ACC112 (cell line): ENCODE results near the gene KCNH1.

Experiments
- H2AFZ ChIP-seq: fragments of 200-600 bp; sonication (generic); one replicate; pipeline ENCODE4 v1.6.0; 2017; ENCODE audit warnings: antibody characterized with exemption, low read length; ENCODE audit not compliant: unreplicated experiment
- H3K27ac ChIP-seq: fragments of 200-600 bp; sonication (generic); 2 replicates; pipeline ENCODE4 v1.5.1; 2014; ENCODE audit warnings: low read depth, mild to moderate bottlenecking, antibody characterized with exemption, low read length, moderate library complexity
- H3K27me3 ChIP-seq: fragments of 200-600 bp; sonication (generic); 2 replicates; pipeline ENCODE4 v1.6.1; 2014; ENCODE audit warnings: mild to moderate bottlenecking, antibody characterized with exemption, low read length, moderate library complexity, mixed read lengths; ENCODE audit not compliant: insufficient read depth
- H3K36me3 ChIP-seq: fragments of 200-600 bp; sonication (generic); 2 replicates; pipeline ENCODE4 v1.6.1; 2016; ENCODE audit warnings: mild to moderate bottlenecking, antibody characterized with exemption, low read length, moderate library complexity, mixed read lengths; ENCODE audit not compliant: insufficient read depth
- H3K4me1 ChIP-seq: fragments of 200-600 bp; sonication (generic); one replicate; pipeline ENCODE4 v1.6.1; 2016; ENCODE audit warnings: low read length, mixed read lengths; ENCODE audit not compliant: insufficient read depth, unreplicated experiment, control insufficient read depth
- H3K4me3 ChIP-seq: fragments of 200-600 bp; sonication (generic); 2 replicates; pipeline ENCODE4 v1.5.1; 2014; ENCODE audit warnings: mild to moderate bottlenecking, low read depth, low read length
- H3K79me2 ChIP-seq: fragments of 200-600 bp; sonication (generic); one replicate; pipeline ENCODE4 v1.6.0; 2016; ENCODE audit warnings: low read length; ENCODE audit not compliant: control insufficient read depth, unreplicated experiment, insufficient read depth

Gene KCNH1

DNA sequence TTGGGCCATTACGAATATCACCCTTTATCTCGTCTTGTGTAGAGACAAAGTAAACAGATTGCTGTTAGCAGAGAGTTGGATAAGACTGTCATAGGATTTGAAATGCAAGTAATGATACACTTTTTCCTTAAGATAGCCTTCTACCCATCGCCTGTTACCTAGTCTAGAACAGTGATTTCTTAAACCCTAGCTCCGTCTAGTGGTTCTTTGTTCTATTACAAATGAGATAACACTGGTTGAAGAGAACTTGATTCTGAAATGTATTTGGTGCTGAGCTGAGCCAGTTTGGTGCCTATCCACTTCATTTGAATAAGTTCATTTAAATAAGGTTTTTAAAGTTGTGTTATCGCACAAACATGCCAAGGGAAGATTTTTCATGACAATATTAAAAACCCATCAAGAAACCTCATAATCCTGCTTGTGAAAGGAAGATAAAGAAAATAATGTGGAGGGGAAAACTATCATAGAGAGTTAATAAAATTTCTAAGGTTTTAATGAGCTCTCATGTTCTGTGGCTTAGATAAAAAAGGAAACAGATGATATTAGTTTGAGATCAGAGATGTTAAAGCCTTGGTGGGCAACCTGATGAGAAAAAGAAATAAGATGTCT lies 1.5 kb upstream of the KCNH1 start:
- Histone ChIP-seq H3K36me3 (no peaks in the 10 kb centered on the region), H3K4me1 (no peaks in the 10 kb centered on the region), H2AFZ (no peak overlapping the region), H3K27me3 (peaks cover 66% of the 10 kb centered on the region), H3K79me2 (no peaks in the 10 kb centered on the region), H3K27ac (no peak overlapping the region), H3K4me3 (no peak overlapping the region)

DNA sequence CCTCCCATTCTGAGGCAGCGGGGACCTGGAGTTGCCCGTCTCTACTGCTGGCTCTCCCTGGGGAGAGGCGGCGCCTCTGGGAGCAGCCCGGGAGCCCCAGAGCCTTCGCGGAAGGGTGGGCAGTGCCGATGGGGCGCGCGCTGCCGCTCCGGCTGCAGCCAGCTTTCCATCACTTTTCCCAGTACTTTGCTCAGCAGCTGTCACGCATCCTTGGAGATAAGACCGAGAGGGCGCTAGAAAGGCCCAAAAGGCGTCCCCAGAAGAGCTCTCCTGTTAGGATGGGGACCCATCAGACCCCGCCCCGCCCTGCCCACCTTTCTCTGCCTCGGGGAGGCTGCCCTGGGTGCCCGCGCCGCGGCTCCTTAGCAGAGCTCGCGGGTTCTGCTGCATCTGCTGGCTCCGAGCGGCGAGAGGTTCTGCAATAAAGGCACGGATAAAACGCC lies 534 bp downstream of the KCNH1 start:
- Histone ChIP-seq H3K79me2 (no peaks in the 10 kb centered on the region), H3K27ac (no peak overlapping the region), H2AFZ (peak overlapping the region; percentile 47), H3K27me3 (peaks cover 72% of the 10 kb centered on the region), H3K4me1 (no peaks in the 10 kb centered on the region), H3K4me3 (peak overlapping the region; percentile 71), H3K36me3 (no peaks in the 10 kb centered on the region)

DNA sequence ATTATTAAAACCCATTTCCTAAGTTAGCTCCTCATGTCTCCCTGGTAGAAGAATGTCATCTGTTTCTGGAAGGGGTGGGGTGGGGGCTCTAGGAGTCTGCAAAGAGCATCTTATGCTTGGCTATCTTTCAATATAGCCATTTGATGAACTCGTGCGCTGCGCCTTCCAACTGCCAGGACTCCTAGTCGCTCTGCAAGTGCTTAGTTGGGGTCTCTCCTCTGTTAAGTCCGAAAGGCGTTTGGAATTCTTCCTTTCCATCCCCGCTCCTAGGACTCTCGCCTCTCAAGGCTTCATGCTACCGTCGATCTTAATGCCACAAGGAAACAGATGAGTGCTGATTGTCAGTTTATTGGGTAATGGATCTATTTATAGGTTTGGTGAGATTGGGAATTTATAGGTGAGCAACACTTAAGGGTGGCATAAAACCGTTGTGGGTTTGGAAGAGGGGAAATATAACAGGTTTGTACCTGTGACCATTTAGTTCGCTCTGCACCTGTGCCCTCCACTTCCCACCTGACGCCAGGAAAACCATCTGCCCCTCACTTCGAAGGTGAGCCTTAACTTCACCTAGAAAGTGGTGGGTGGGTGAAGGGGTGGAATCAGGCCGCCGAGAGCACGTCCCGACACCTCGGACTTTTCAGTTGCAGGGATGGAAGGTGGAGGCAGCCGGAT lies 1.1 kb downstream of the KCNH1 start:
- Histone ChIP-seq H2AFZ (peak overlapping the region; percentile 47), H3K4me3 (peak overlapping the region; percentile 71), H3K4me1 (no peaks in the 10 kb centered on the region), H3K27me3 (peaks cover 70% of the 10 kb centered on the region), H3K36me3 (no peaks in the 10 kb centered on the region), H3K79me2 (no peaks in the 10 kb centered on the region), H3K27ac (no peak overlapping the region)

DNA sequence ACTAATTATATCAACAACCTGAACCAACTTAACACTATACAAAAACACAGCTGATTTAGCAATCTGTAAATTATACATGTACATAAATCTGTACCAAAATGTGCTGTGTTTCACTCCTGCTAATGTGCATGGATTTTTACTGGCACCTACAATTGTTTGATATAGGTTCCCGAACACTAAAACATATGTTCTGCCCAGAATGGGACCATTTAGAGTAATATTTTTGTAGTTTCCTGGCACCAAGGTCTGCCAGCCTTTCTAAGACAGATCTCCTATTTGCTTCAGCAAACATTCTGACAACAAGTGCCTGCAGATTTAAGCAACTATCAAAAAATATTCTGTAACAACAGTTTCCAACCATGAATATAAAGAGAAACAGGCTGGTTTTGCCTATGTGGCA lies 4.2 kb downstream of the KCNH1 start:
- no peaks in the 10 kb centered on the region for H3K79me2 ChIP-seq
- no peak overlapping the region for H3K27ac ChIP-seq
- H3K36me3 ChIP-seq = no peaks in the 10 kb centered on the region
- H3K27me3 ChIP-seq = peaks cover 63% of the 10 kb centered on the region
- H2AFZ ChIP-seq = no peak overlapping the region
- H3K4me3 ChIP-seq = no peak overlapping the region
- no peaks in the 10 kb centered on the region for H3K4me1 ChIP-seq

DNA sequence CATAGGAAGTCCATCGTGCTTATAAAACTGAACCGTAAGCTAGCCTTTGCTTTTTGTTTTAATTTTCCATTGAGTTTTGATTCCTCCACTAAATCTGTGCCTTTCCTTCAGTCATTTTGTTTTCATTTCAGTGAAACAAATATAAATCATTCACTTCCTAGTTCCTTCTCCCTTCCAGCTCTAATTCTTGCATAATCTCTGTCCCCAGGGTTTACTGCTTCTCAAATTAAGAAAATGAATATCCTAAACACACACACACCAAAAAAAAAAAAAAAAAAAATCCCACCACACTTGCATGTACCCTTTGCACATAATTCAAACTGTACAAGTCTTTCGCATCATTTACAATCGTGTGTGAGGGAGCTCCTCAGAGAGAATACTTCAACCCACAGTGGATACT lies 6.8 kb downstream of the KCNH1 start:
- Histone ChIP-seq H3K27ac (no peak overlapping the region), H3K27me3 (peaks cover 64% of the 10 kb centered on the region), H3K4me1 (no peaks in the 10 kb centered on the region), H3K4me3 (no peak overlapping the region), H2AFZ (no peak overlapping the region), H3K36me3 (no peaks in the 10 kb centered on the region), H3K79me2 (no peaks in the 10 kb centered on the region)

DNA sequence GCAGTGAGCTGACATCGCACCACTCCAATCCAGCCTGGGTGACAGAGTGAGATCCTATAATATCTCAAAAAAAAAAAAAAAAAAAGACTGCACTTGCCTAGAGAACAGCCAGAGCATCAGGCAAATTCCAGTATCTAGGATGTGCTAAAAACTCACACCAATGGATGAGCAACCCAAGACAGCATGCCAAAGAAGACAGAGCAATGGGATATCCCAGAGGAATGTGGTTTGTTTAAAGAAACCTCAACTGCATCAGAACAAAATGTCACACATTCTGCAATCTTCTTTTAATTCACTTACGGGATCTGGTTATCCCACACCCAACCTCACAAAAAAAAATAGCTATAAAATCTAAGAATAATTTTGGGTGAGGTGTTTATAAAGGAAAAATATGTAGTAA lies 7.3 kb downstream of the KCNH1 start:
- no peaks in the 10 kb centered on the region for H3K4me1 ChIP-seq
- peaks cover 59% of the 10 kb centered on the region for H3K27me3 ChIP-seq
- H3K27ac ChIP-seq = no peak overlapping the region
- H3K4me3 ChIP-seq = no peak overlapping the region
- H3K36me3 ChIP-seq = no peaks in the 10 kb centered on the region
- no peak overlapping the region for H2AFZ ChIP-seq
- no peaks in the 10 kb centered on the region for H3K79me2 ChIP-seq

DNA sequence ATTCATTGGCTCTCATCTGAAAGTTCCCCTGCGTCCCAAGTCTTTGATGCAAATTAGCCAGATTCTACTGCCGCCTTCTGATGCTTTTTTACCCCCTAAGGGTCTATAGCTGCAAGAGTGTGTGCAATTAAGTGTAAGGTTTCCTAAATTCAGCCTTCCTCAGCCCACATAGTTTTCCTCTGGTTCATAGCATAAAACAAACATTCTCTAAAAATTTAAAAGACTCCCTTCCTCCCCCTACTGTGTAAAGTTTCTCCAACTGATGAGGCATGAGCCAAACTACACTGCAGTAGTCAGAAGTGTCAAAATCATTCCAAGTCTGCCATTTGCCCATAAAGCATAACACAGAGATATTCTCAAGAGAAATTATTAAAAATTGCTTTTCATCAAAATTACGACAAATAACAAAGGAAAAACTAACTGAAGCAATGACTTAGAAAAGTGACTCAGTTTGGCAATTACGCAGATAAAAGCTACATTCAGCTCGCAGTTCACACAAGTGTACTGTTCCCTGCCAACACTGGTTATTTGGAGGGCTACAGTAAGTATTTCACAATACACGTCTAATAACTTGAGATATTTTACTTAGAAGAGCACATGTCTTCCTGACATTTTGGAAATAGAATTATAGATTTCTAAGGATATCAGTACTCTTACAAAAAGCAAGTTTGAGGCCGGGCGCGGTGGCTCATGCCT lies 15.4 kb downstream of the KCNH1 start:
- no peaks in the 10 kb centered on the region for H3K79me2 ChIP-seq
- H3K27ac ChIP-seq = no peak overlapping the region
- H3K4me3 ChIP-seq = no peak overlapping the region
- no peaks in the 10 kb centered on the region for H3K36me3 ChIP-seq
- no peak overlapping the region for H2AFZ ChIP-seq
- peaks cover 15% of the 10 kb centered on the region for H3K27me3 ChIP-seq
- no peaks in the 10 kb centered on the region for H3K4me1 ChIP-seq

DNA sequence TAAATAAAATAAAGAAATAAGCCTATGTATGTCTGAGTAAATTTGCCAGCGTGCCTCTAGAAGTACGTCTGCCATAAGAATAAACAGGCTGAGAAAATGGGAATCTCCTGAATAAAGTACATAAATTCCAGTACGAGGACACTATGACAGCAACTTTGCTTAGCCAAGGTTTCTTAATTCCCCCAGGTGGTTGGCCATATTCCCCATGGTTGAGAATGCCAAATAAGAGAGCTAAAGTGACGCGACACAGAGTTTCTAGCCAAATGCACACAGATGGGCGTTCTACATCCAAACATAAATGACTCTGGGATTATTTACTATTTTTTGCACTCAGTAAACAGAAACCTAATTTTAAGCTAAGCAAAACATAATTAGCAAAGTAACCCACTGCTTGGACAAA lies 19.5 kb downstream of the KCNH1 start:
- Histone ChIP-seq H3K79me2 (no peaks in the 10 kb centered on the region), H3K4me3 (no peak overlapping the region), H2AFZ (no peak overlapping the region), H3K36me3 (no peaks in the 10 kb centered on the region), H3K4me1 (no peaks in the 10 kb centered on the region), H3K27me3 (peaks cover 11% of the 10 kb centered on the region), H3K27ac (no peak overlapping the region)

DNA sequence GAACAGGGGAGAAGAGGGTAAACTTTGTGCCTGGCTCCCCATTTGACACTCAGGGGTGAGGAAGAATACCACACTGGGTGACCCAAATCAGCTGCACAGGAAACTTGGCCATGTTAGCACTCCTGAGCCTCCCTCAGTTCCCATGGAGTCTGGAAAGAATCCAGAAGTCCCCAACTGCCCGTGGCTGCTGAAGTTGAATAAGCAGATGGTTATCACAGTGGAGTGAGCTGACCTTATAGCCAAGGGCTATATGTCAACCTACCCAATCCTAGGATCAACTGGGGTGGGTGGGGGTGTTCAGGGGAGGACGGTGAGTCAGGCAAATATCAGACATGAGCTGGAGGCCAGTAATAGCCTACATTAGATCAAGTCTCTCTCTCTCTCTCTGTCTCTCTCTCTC lies 20.4 kb downstream of the KCNH1 start:
- Histone ChIP-seq H3K4me1 (no peaks in the 10 kb centered on the region), H3K27me3 (peaks cover 11% of the 10 kb centered on the region), H3K4me3 (no peak overlapping the region), H3K79me2 (no peaks in the 10 kb centered on the region), H3K27ac (no peak overlapping the region), H3K36me3 (no peaks in the 10 kb centered on the region), H2AFZ (no peak overlapping the region)

DNA sequence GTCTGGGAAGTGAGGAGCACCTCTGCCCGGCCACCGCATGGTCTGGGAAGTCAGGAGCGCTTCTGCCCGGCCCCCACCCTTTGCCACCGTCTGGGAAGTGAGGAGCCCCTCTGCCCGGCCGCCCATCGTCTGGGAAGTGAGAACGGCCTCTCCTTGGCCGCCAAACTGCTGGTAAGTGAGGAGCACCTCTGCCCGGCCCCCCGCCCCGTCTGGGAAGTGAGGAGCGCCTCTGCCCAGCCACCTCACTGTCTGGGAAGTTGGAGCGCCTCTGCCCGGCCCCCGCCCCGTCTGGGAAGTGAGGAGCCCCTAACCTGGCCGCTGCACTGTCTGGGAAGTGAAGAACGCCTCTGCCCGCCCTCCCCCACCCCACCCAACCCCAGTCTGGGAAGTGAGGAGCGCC lies 22.6 kb downstream of the KCNH1 start:
- Histone ChIP-seq H3K79me2 (no peaks in the 10 kb centered on the region), H3K27me3 (peaks cover 11% of the 10 kb centered on the region; the same call in 1 of the 2 replicates), H3K4me1 (no peaks in the 10 kb centered on the region), H3K36me3 (no peaks in the 10 kb centered on the region), H3K4me3 (no peak overlapping the region), H3K27ac (no peak overlapping the region), H2AFZ (no peak overlapping the region)

DNA sequence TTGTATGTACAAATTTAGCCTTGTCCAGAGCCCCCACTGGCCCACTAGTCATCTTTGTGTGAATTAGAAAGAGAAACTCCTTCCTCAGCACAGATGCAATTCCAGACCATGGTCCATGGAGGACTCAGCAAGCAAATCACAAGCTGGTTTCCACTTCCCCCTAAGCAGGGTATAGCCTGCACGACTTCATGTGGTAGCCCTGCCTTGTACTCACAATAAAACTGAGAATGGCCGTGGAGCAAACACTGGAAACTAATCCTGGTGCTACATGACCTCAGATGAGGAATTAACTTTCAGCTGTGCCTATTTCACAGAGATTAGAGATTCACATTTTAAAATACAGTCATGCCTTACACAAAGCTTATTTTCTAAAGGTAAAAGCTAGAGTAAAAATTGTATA lies 32.5 kb downstream of the KCNH1 start:
- Histone ChIP-seq H3K27me3 (peaks cover 11% of the 10 kb centered on the region; the same call in 1 of the 2 replicates), H3K4me3 (no peak overlapping the region), H3K4me1 (no peaks in the 10 kb centered on the region), H3K79me2 (no peaks in the 10 kb centered on the region), H3K36me3 (no peaks in the 10 kb centered on the region), H2AFZ (no peak overlapping the region), H3K27ac (no peak overlapping the region)
